ENCODE data around the gene FIBP.

DNA sequence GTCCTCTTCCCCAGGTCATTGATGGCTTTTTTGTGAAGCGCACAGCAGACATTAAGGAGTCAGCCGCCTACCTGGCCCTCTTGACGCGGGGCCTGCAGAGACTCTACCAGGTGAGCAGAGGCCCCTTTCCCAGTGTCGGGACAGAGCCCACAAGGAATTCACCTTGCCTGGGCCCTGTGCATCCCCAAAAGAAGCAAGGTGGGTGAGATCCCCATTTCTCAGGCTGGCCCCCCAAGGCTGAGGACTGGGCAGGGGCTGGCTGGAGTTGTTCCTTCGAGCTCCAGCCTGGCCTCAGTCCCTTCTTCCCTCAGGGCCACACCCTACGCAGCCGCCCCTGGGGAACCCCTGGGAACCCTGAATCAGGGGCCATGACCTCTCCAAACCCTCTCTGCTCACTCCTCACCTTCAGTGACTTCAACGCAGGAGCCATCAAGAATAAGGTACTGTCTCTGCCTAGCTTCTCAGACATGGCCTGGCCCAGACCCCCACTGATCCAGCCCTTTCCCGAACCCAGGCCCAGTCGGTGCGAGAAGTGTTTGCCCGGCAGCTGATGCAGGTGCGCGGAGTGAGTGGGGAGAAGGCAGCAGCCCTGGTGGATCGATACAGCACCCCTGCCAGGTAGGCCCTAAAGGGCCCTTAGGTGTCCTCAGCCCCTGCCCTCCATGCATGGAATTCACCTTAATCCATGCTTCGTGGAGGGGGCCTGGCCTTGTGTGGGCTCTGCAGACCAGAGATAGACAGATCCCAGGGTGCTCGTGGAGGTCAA is 23.4 kb downstream of the FIBP start:
- TF ChIP-seq, protein P1, sequence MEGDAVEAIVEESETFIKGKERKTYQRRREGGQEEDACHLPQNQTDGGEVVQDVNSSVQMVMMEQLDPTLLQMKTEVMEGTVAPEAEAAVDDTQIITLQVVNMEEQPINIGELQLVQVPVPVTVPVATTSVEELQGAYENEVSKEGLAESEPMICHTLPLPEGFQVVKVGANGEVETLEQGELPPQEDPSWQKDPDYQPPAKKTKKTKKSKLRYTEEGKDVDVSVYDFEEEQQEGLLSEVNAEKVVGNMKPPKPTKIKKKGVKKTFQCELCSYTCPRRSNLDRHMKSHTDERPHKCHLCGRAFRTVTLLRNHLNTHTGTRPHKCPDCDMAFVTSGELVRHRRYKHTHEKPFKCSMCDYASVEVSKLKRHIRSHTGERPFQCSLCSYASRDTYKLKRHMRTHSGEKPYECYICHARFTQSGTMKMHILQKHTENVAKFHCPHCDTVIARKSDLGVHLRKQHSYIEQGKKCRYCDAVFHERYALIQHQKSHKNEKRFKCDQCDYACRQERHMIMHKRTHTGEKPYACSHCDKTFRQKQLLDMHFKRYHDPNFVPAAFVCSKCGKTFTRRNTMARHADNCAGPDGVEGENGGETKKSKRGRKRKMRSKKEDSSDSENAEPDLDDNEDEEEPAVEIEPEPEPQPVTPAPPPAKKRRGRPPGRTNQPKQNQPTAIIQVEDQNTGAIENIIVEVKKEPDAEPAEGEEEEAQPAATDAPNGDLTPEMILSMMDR (conservative IDR thresholded peaks at IDR 0.05; ENCODE audit: low read length) = no peak
- no peak for TF ChIP-seq EZH2phosphoT487 (IDR thresholded peaks at IDR 0.05; ENCODE audit: borderline replicate concordance)
